Lung (tissue), 12 donors: ENCODE results near the gene ASPDH. TPM values are rescaled to one million over a fixed set of nuclear protein-coding genes. Genes with fewer than 3 reads are reported as not detected.

Experiments used
- ATAC-seq: fragments of 200-7000 bp; cut with Tn5 transposase; one replicate; pipeline ENCODE4 v1.9.1; 2020; ENCODE audit warnings: moderate number of reproducible peaks; ENCODE audit not compliant: insufficient read depth, low FRiP score
- DNase-seq, 3 donors: peaks; one replicate each; pipeline ENCODE4 v3.0.0-alpha.2; 2013 to 2017
- H3K27ac ChIP-seq, 2 donors: one replicate each; pipeline ENCODE4 v1.5.1; 2013; ENCODE audit warnings: mild to moderate bottlenecking in 2 of 2, moderate library complexity in 2 of 2, control low read depth in 1 of 2, inconsistent platforms in 1 of 2, low read depth in 1 of 2, low read length in 1 of 2
- H3K27me3 ChIP-seq, 3 donors: one replicate each; pipeline ENCODE4 v1.5.1; 2013; ENCODE audit warnings: low read length in 2 of 3; ENCODE audit not compliant: control insufficient read depth in 3 of 3, insufficient read depth in 3 of 3
- H3K36me3 ChIP-seq, 4 donors: one replicate each; pipeline ENCODE4 v1.5.1; 2013; ENCODE audit warnings: low read length in 4 of 4, mild to moderate bottlenecking in 1 of 4, moderate library complexity in 1 of 4; ENCODE audit not compliant: control insufficient read depth in 4 of 4, insufficient read depth in 4 of 4
- H3K4me1 ChIP-seq, 5 donors: one replicate each; pipeline ENCODE4 v1.5.1; 2013; ENCODE audit warnings: low read length in 5 of 5, mild to moderate bottlenecking in 2 of 5, moderate library complexity in 1 of 5; ENCODE audit not compliant: control insufficient read depth in 5 of 5, insufficient read depth in 5 of 5
- H3K4me3 ChIP-seq: one replicate; pipeline ENCODE4 v1.5.1; 2013; ENCODE audit warnings: mild to moderate bottlenecking, control low read depth, moderate library complexity
- H3K9ac ChIP-seq, 2 donors: one replicate each; pipeline ENCODE4 v1.5.1; 2013; ENCODE audit warnings: low read length in 2 of 2, control low read depth in 1 of 2; ENCODE audit not compliant: insufficient read depth in 1 of 2
- H3K9me3 ChIP-seq, 4 donors: one replicate each; pipeline ENCODE4 v1.5.1; 2013; ENCODE audit warnings: low read length in 3 of 4, mild to moderate bottlenecking in 1 of 4, moderate library complexity in 1 of 4; ENCODE audit not compliant: control insufficient read depth in 4 of 4, insufficient read depth in 3 of 4
- CTCF ChIP-seq: IDR thresholded peaks from 2 replicates; pipeline ENCODE4 v1.5.1; 2012; ENCODE audit warnings: mild to moderate bottlenecking; ENCODE audit errors: control extremely low read depth, extremely low read depth
- WGBS, 2 donors: extraction: QIAGEN DNeasy Blood & Tissue Kit; methylation state at CpG; one replicate each; pipeline ENCODE4 v1.1.7; 2013; 5-methylcytosine and 5-hydroxymethylcytosine counted together
- polyA plus RNA-seq, 2 donors: library from polyadenylated mRNA; stranded (reverse); fragments of 200-250 nt; gene quantifications; one replicate each; pipeline ENCODE4 v1.2.1, GENCODE V29; 2013
- total RNA-seq, 2 donors: library from RNA; depleted of rRNA in 1 of 2; stranded (reverse); fragments of >200 nt in 1 of 2; gene quantifications; one replicate each; pipeline ENCODE4 v1.2.1, GENCODE V29; 2014 to 2021
- donor health status: control.
- donor health status: control.
- donor health status: Bipolar disorder and iron deficiency.
- donor health status: healthy.
- donor health status: DM: yes; HTN: yes; CAD: no.

ASPDH gene
- total and polyA plus RNA-seq, 4 donors, result not detected

GRCh38 chr19:50547385-50548190, 33.9 kb upstream of the ASPDH start:
- Histone ChIP-seq H3K9me3 (peaks cover 0 to 2% (median 0%) of the 10 kb centered on the region in 4 donors), H3K4me3 (no peak overlapping the region), H3K27me3 (peaks cover 0 to 22% (median 3%) of the 10 kb centered on the region in 3 donors), H3K9ac (no peak overlapping the region), H3K36me3 (no peaks in the 10 kb centered on the region), H3K27ac (no peak overlapping the region), H3K4me1 (peaks cover 0 to 21% (median 0%) of the 10 kb centered on the region in 5 donors)
- TF ChIP-seq CTCF, result no peak
- peak in 1 of 3 donors; percentile 28 for DNase-seq
- 65 to 73% methylated on average over 18 of the region's 18 CpGs for WGBS, 2 donors
- ATAC-seq, result no peak

- no peak for TF ChIP-seq CTCF
- 72 to 81% methylated on average over 29 of the region's 29 CpGs for WGBS, 2 donors
- DNase-seq (no peak), ATAC-seq (no peak)
- no peaks in the 10 kb centered on the region for H3K36me3 ChIP-seq
- H3K27ac ChIP-seq, result no peak overlapping the region
- H3K9me3 ChIP-seq, result peaks cover 0 to 2% (median 0%) of the 10 kb centered on the region in 4 donors
- no peak overlapping the region for H3K9ac ChIP-seq
- peaks cover 0 to 17% (median 3%) of the 10 kb centered on the region in 3 donors for H3K27me3 ChIP-seq
- peaks cover 0 to 15% (median 0%) of the 10 kb centered on the region in 5 donors for H3K4me1 ChIP-seq
- no peak overlapping the region for H3K4me3 ChIP-seq
Measured at GRCh38 chr19:50546527-50547221, 33.0 kb upstream of the ASPDH start.

GRCh38 chr19:50542943-50543342, 29.2 kb upstream of the ASPDH start:
- H3K36me3 ChIP-seq, result no peaks in the 10 kb centered on the region
- no peak overlapping the region for H3K4me3 ChIP-seq
- H3K9me3 ChIP-seq, result no peaks in the 10 kb centered on the region
- no peak for DNase-seq
- H3K27ac ChIP-seq, result no peak overlapping the region
- peaks cover 0 to 2% (median 0%) of the 10 kb centered on the region in 5 donors for H3K4me1 ChIP-seq
- H3K27me3 ChIP-seq, result no peaks in the 10 kb centered on the region
- WGBS, 2 donors, result 82 to 87% methylated on average over 21 of the region's 21 CpGs
- no peak overlapping the region for H3K9ac ChIP-seq
- ATAC-seq, result no peak
- no peak for TF ChIP-seq CTCF
